Activated T-cell treated with anti-CD3 and anti-CD28 coated beads, Interleukin-2, amount 50 U/mL, for 48 hours (primary cell): ENCODE data around the gene AP1M1.
"Not testable (repeated sequence)": the region's sequence is repeated elsewhere in the genome, so short reads cannot be mapped to it uniquely, and the experiment has no call there.

Experiments
- DNase-seq, 2 experiments: peaks; one replicate each; pipeline ENCODE4 v3.0.0-alpha.2; 2020

Gene AP1M1

DNA sequence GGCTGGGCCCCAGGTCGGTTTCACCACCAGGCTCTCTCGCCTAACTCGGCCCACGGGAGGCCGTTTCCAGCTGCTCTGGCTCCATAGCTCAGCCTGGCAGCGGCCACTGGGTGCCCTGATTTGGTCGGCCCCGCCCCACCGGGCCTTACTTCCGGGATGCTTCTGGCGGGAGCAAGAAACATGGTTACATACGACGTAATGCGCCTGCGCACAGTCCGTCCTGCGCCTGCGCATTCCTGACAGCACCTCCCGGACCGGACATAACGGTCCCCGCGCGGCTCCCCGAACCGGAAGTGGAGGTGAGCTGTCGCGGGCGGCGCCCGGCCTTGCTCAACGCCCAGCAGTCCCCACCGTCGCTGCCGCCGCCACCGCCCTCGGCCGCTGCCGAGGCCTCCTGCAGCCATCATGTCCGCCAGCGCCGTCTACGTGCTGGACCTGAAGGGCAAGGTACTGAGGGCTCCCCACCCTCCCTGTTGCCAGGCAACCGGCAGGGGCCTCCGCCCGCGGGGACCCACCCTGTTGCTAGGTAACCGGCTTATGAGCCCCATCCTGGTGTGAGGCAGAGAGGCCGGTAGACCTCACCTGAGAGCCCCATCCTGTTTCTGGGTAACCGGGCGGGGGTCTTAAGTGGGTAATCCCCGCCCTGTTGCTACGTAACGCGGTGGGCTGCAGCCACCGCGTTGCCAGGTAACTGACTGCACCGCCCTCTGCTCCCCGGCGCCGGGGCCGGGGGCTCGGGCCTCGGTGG, at the start of gene AP1M1:
AP1M1 (plus strand) TSS at position 290 of the 748 bp plus-strand sequence; CDS start at position 406, 116 bp downstream.
- DNase-seq, result peak; percentile 99 to 100

DNA sequence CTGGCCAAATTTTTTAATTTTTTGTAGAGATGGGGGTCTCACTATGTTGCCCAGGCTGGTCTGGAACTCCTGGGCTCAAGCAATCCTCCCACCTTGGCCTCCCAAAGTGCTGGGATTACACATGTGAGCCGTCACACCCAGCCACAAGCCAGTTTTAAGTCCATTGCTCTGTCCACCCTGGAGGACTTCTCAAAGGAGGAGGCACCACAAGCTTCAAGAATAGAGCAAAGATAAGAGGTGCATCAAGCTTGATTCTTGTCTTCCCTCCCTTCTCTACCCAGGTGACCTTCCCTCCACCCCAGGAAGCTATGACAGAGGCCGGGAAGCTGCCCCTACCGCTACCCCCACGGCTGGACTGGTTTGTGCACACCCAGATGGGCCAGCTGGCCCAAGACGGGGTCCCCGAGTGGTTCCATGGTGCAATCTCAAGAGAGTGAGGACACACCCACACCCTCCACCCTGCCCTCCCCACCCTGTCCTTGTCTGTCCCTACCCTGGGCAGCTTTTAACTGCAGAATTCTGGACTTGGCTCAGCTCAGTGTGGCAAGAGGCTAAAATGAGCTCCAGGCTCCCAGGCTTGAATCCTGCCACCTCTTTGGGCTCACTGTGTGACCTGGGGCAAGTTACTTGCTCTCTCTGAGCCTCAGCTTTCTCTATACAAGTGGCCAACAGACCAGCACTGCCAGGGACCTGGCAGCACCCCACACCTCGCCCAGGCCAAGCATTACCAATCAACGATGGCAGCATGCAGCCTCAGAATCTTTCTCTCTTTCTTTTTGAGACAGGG, 49.1 kb upstream of the AP1M1 start:
- DNase-seq, result no peak

DNA sequence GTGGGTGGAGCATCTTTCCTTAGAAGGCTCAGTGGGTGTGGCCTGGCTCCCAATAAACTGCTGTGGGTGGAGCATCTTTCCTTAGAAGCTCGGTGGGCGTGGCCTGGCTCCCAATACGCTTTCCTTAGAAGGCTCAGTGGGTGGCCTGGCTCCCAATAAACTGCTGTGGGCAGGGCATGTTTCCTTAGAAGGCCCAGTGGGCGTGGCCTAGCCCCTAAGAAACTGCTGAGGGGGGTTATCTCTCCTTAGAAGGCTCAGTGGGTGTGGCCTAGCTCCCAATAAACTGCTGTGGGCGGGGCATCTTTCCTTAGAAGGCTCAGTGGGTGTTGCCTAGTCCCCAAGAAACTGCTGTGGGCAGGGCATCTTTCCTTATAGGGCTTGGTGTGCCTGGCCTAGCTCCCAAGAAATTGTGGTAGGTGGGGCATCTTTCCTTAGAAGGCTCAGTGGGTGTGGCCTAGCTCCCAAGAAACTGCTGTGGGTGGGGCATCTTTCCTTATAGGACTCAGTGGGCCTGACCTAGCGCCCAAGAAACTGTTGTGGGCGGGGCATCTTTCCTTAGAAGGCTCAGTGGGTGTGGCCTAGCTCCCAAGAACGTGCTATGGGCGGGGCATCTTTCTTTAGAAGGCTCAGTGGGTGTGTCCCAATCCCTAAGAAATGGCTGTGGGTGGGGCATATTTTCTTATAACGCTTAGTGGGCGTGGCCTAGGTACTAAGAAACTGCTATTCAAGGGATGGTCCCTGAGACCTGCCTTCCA, 44.0 kb upstream of the AP1M1 start:
- no peak for DNase-seq

DNA sequence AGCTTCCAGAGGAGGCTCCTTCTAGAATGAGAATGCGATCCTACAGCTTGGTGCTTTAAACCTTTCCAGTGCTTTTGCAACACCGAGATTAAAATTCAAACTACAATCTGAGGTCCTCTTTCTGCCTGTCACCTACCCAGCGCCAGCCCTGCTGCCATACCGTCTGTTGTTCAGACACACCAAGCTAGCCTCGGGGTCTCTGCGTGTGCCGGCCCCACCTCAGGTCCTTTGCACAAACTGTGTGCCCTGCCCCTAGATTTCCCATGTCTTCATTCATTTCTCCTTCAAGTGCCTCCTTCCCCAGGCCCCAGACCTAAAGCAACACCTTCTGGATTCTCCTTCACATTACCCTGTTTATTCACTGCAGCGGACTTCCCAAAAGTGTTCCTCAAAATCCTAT, 43.2 kb upstream of the AP1M1 start:
- no peak for DNase-seq

- no peak for DNase-seq
These were observed 42.6 kb upstream of the AP1M1 start for GRCh38 chr19:16155128-16155527.

- no peak for DNase-seq
These were observed 40.8 kb upstream of the AP1M1 start for GRCh38 chr19:16156904-16157303.

DNA sequence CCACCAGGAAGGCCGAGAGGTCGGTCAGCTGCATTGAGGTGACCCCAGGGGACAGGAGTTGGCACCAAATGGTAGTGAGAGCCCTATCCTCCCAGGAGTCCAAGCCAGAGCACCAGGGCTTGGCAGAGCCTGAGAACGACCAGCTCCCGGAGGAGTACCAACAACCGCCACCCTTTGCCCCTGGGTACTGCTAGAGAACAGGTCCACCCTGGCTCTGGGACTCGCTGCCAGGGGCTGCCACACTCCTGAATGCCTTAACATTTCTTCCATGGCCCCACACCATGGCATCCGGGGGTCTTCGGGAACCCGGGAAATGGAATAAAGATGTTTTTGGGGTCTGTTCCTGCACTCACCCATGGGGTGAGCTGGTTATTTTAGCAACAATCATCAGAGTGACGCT, 40.1 kb upstream of the AP1M1 start:
- no peak for DNase-seq

- no peak for DNase-seq
These were observed 38.1 kb upstream of the AP1M1 start for GRCh38 chr19:16159655-16160054.

- no peak for DNase-seq
These were observed 37.2 kb upstream of the AP1M1 start for GRCh38 chr19:16160445-16160942.

- peak; percentile 72 to 78 for DNase-seq
These were observed 36.7 kb upstream of the AP1M1 start for GRCh38 chr19:16160943-16161560.

GRCh38 chr19:16161840-16162239, 35.9 kb upstream of the AP1M1 start:
- DNase-seq, result peak; percentile 54 to 57

DNA sequence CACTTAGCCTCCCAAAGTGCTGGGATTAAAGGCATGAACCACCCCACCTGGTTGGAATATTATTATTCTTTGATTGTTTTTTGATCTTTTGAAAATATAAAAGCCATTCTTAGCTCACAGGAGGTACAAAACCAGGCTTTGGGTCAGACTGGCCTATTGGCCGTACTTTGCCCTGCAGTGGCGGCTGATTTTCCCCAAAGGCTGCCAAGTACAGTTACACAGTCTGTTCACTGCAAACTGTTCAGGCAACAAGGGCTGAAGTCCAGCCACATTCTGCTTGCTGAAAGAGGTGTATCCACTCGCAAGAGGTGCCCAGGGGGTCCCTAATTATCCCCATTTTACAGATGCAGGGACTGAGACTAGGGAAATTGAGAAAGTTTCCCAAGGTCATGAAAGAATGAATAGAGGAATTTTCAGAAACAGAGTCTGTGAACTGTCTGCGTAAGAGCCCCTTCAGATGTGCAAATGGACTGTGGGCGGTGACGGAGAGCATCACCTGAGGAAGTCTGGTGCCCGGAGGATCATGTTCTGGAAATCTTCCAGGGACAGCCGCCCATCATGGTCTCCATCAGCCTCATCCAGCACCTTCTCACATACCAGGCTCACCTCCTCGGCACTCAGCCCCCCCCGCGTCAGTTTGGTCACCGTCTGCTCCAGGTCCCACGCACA, 33.4 kb upstream of the AP1M1 start:
- no peak for DNase-seq

- no peak for DNase-seq
These were observed 31.3 kb upstream of the AP1M1 start for GRCh38 chr19:16166417-16166816.

- no peak for DNase-seq
These were observed 30.7 kb upstream of the AP1M1 start for GRCh38 chr19:16167055-16167454.

GRCh38 chr19:16168465-16169081, 29.1 kb upstream of the AP1M1 start:
- no peak for DNase-seq

DNA sequence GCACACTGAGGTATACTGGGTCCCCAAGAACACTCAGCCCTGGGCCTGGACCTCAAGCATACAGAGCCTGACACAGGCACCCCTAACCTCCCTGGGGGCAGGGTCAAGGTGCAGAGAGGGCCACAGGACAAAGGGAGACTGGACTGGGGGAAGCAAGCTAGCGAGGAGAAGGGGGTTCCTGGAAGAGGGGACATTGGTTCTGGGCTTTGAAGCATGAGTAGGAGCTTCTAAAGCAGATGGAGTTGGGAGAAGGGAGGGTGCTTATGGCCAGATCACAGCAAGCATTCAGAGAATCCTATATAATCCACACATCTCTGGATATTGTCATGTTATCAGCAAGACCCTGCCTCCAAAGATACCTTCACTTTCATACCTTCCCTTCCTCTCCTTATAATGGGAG, 27.6 kb upstream of the AP1M1 start:
- DNase-seq, result no peak

DNA sequence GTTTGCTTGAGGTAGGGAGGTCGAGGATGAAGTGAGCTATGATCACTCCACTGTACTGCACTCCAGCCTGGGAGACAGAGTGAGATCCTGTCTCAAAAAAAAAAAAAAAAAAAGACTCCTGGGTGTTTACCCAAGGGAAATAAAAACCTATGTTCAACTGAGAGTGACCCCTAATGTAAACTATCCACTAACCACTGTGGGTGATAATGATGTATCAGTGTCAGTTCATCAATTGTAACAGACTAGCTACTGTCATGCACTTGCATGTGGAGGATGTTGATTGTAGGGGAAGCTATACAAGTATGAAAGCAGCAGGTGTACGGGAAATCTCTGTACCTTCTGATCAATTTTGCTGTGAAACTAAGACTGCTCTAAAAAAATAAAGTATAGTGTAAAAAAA, 21.8 kb upstream of the AP1M1 start:
- no peak for DNase-seq

DNA sequence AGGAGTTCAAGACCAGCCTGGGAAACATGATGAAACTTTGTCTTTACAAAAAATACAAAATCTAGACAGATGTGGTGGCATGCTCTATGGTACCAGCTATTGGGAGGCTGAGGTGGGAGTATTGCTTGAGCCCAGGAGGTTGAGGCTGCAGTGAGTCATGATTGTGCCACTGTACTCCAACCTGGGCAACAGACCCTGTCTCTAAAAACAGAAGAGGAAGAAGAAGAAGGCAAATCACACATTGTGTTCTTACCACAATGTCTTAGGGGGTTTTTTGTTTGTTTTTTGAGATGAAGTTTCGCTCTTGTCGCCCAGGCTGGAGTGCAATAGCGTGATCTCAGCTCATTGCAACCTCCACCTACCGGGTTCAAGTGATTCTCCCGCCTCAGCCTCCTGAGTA, 18.8 kb upstream of the AP1M1 start:
- not testable (repeated sequence) for DNase-seq

GRCh38 chr19:16180611-16181010, 17.1 kb upstream of the AP1M1 start:
- DNase-seq, result no peak

DNA sequence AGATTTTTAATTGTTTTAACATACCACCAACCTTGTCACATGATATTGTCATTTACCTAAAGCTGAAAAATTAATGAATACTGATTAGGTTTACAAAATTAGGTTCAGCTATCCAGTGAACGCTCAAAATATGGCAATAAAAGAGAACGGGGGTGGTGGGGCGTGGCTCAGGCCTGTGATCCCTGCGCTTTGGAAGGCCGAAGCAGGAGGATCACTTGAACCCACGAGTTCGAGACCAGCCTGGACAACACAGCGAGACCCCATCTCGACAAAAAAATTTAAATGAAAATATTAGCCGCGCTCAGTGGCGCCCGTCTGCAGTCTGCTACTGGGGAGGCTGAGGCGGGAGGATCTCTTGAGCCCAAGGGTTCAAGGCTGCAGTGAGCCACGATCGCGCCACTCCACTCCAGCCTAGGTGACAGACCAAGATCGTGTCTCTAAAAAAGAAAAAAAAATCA, 13.0 kb upstream of the AP1M1 start:
- no peak for DNase-seq

- DNase-seq, result peak; percentile 99
These were observed 12.5 kb upstream of the AP1M1 start, which contains the start of gene FAM32A for GRCh38 chr19:16185123-16185767. Gene FAM32A, plus strand, starts transcription at chr19:16185410. Its CDS starts 33 bp downstream, at chr19:16185443.
